Fibroblast of mammary gland (primary cell): ENCODE results near the gene FAM120A.

Experiments used
- DNase-seq: peaks from one replicate; pipeline ENCODE4 v3.0.0-alpha.2; 2010; ENCODE audit warnings: low read depth
- H3K4me3 ChIP-seq: 2 replicates; pipeline ENCODE4 v1.5.1; 2011; ENCODE audit warnings: low read depth, mild to moderate bottlenecking, low read length, moderate library complexity; ENCODE audit not compliant: control insufficient read depth
- CTCF ChIP-seq: conservative IDR thresholded peaks from 2 replicates; pipeline ENCODE4 v1.5.1; 2011; ENCODE audit warnings: low read depth, low read length, inconsistent platforms; ENCODE audit not compliant: control insufficient read depth, insufficient read depth

Gene FAM120A

GRCh38 chr9:93491593-93492232, 40.2 kb downstream of the FAM120A start:
- no peak for TF ChIP-seq CTCF
- H3K4me3 ChIP-seq, result no peak overlapping the region
- no peak for DNase-seq

GRCh38 chr9:93492327-93492726, 40.8 kb downstream of the FAM120A start:
- DNase-seq, result no peak
- no peak overlapping the region for H3K4me3 ChIP-seq
- no peak for TF ChIP-seq CTCF

- TF ChIP-seq CTCF, result no peak
- no peak for DNase-seq
- no peak overlapping the region for H3K4me3 ChIP-seq
Observed at GRCh38 chr9:93493949-93494348, 42.5 kb downstream of the FAM120A start.

- TF ChIP-seq CTCF, result no peak
- no peak for DNase-seq
- H3K4me3 ChIP-seq, result no peak overlapping the region
Observed at GRCh38 chr9:93496285-93496684, 44.8 kb downstream of the FAM120A start.

GRCh38 chr9:93500571-93501298, 49.2 kb downstream of the FAM120A start:
- no peak for TF ChIP-seq CTCF
- DNase-seq, result no peak
- H3K4me3 ChIP-seq, result peak overlapping the region; percentile 21

- no peak for DNase-seq
- H3K4me3 ChIP-seq, result peak overlapping the region; percentile 11
- TF ChIP-seq CTCF, result no peak
Observed at GRCh38 chr9:93501406-93501805, 49.9 kb downstream of the FAM120A start.

GRCh38 chr9:93503381-93503780, 51.9 kb downstream of the FAM120A start:
- no peak overlapping the region for H3K4me3 ChIP-seq
- no peak for TF ChIP-seq CTCF
- DNase-seq, result no peak
